SKM-1 (cell line): ENCODE data around the gene GIMAP7.
"Not testable (repeated sequence)": the region's sequence is repeated elsewhere in the genome, so short reads cannot be mapped to it uniquely, and the experiment has no call there.

Source experiments
- DNase-seq: peaks from one replicate; lab custom pipeline; 2025; ENCODE audit not compliant: unreplicated experiment; lab: John Stamatoyannopoulos, UW

Gene GIMAP7

GRCh38 chr7:150511048-150511447 is 3.6 kb upstream of the GIMAP7 start:
- DNase-seq: no peak

- no peak for DNase-seq
These were observed 914 bp upstream of the GIMAP7 start for GRCh38 chr7:150513758-150514157.

GRCh38 chr7:150515248-150516147 is 826 bp downstream of the GIMAP7 start:
- no peak for DNase-seq

- no peak for DNase-seq
These were observed 2.5 kb downstream of the GIMAP7 start for GRCh38 chr7:150516956-150517745.

- no peak for DNase-seq
These were observed 4.6 kb downstream of the GIMAP7 start for GRCh38 chr7:150519310-150519709.

GRCh38 chr7:150520145-150520544 is 5.5 kb downstream of the GIMAP7 start:
- DNase-seq: no peak

GRCh38 chr7:150522931-150523330 is 8.3 kb downstream of the GIMAP7 start:
- DNase-seq: not testable (repeated sequence)

- DNase-seq: no peak
These were observed 9.3 kb downstream of the GIMAP7 start for GRCh38 chr7:150524018-150524417.

GRCh38 chr7:150531704-150532103 is 17.0 kb downstream of the GIMAP7 start:
- no peak for DNase-seq

GRCh38 chr7:150538259-150538658 is 23.6 kb downstream of the GIMAP7 start:
- no peak for DNase-seq

GRCh38 chr7:150553163-150553562 is 38.5 kb downstream of the GIMAP7 start:
- no peak for DNase-seq

GRCh38 chr7:150556521-150557138 is 42.0 kb downstream of the GIMAP7 start:
- DNase-seq: no peak

GRCh38 chr7:150560486-150560885 is 45.8 kb downstream of the GIMAP7 start:
- DNase-seq: no peak

GRCh38 chr7:150562919-150563318 is 48.2 kb downstream of the GIMAP7 start:
- DNase-seq: no peak

- no peak for DNase-seq
These were observed 49.3 kb downstream of the GIMAP7 start for GRCh38 chr7:150564006-150564405.

- DNase-seq: no peak
These were observed 49.9 kb downstream of the GIMAP7 start for GRCh38 chr7:150564566-150564965.

GRCh38 chr7:150565239-150565638 is 50.6 kb downstream of the GIMAP7 start:
- no peak for DNase-seq

GRCh38 chr7:150566123-150566522 is 51.5 kb downstream of the GIMAP7 start:
- no peak for DNase-seq

GRCh38 chr7:150566572-150566971 is 51.9 kb downstream of the GIMAP7 start:
- no peak for DNase-seq

GRCh38 chr7:150567169-150567568 is 52.5 kb downstream of the GIMAP7 start, which contains the start of gene GIMAP4:
TSS of gene GIMAP4 (plus strand) at chr7:150567390. CDS start at chr7:150569902, 2,512 bp downstream.
- no peak for DNase-seq

GRCh38 chr7:150567871-150568301 is 53.2 kb downstream of the GIMAP7 start:
- no peak for DNase-seq
